Measurements from ENCODE around the gene CFAP46. TPM values are rescaled to one million over a fixed set of nuclear protein-coding genes. Genes with fewer than 3 reads are reported as not detected.

CFAP46 gene
- total and polyA plus RNA-seq, 2 of the 8 experiments (the other 6 are each of a cell fraction or from before 2014, with no cell fraction given) = 2.6 to 4.8 TPM

GRCh38 chr10:132892004-132892403, 50.4 kb downstream of the CFAP46 start (continued):
- TF ChIP-seq CTCF (IDR thresholded peaks at IDR 0.05; ENCODE audit: control extremely low read depth in 1 of 3, insufficient read depth in 1 of 3, low read depth in 1 of 3, low read length in 3 of 3) (no peak), TBP (IDR thresholded peaks at IDR 0.05; ENCODE audit: low read depth, low read length) (no peak), KDM1A (IDR thresholded peaks at IDR 0.05; ENCODE audit: borderline replicate concordance, low read length) (no peak), BRCA1 (IDR thresholded peaks at IDR 0.05; ENCODE audit: low read depth, low read length) (no peak), CHD1 (IDR thresholded peaks at IDR 0.05; ENCODE audit: low read depth, low read length) (no peak), SAP30 (IDR thresholded peaks at IDR 0.05; ENCODE audit: insufficient read depth, insufficient replicate concordance, low read length) (no peak), MAFK (IDR thresholded peaks at IDR 0.05; ENCODE audit: low read depth, low read length) (no peak), GTF2F1 (IDR thresholded peaks at IDR 0.05; ENCODE audit: borderline replicate concordance, low read depth, low read length) (no peak)
